ENCODE results near the gene SS18L1.

Gene SS18L1

GRCh38 chr20:62196286-62196685 is 52.7 kb downstream of the SS18L1 start:
- CTCF ChIA-PET: no interaction called here
- POLR2A ChIA-PET: no interaction called here
- TF ChIP-seq CTCF (IDR thresholded peaks at IDR 0.05; ENCODE audit: control extremely low read depth, extremely low read depth, low read depth, missing control alignments): no peak
- DNase-seq (ENCODE audit: extremely low spot score): no peak

- ChIA-PET POLR2A (no interaction called here), CTCF (no interaction called here)
- no peak for DNase-seq (ENCODE audit: extremely low spot score)
- no peak for TF ChIP-seq CTCF (IDR thresholded peaks at IDR 0.05; ENCODE audit: control extremely low read depth, extremely low read depth, low read depth, missing control alignments)
Observed at GRCh38 chr20:62197311-62197710, 53.7 kb downstream of the SS18L1 start.

- no peak for DNase-seq (ENCODE audit: extremely low spot score)
- POLR2A ChIA-PET: no interaction called here
- CTCF ChIA-PET: no interaction called here
- TF ChIP-seq CTCF (IDR thresholded peaks at IDR 0.05; ENCODE audit: control extremely low read depth, extremely low read depth, low read depth, missing control alignments): no peak
Observed at GRCh38 chr20:62197801-62198200, 54.2 kb downstream of the SS18L1 start.

GRCh38 chr20:62198496-62198895 is 54.9 kb downstream of the SS18L1 start:
- no peak for TF ChIP-seq CTCF (IDR thresholded peaks at IDR 0.05; ENCODE audit: control extremely low read depth, extremely low read depth, low read depth, missing control alignments)
- POLR2A ChIA-PET: no interaction called here
- no peak for DNase-seq (ENCODE audit: extremely low spot score)
- CTCF ChIA-PET: no interaction called here

- POLR2A ChIA-PET: no interaction called here
- CTCF ChIA-PET: no interaction called here
- TF ChIP-seq CTCF (IDR thresholded peaks at IDR 0.05; ENCODE audit: control extremely low read depth, extremely low read depth, low read depth, missing control alignments): no peak
- no peak for DNase-seq (ENCODE audit: extremely low spot score)
Observed at GRCh38 chr20:62198931-62199330, 55.4 kb downstream of the SS18L1 start.

GRCh38 chr20:62200491-62201172 is 57.1 kb downstream of the SS18L1 start:
- POLR2A ChIA-PET: no interaction called here
- no peak for TF ChIP-seq CTCF (IDR thresholded peaks at IDR 0.05; ENCODE audit: control extremely low read depth, extremely low read depth, low read depth, missing control alignments)
- CTCF ChIA-PET: interaction anchor here (1.3 to 1.4 kb wide), 2 partner anchors 13 to 63 kb away, joined by 3 read pairs; no protein-coding TSS in a partner anchor
- no peak for DNase-seq (ENCODE audit: extremely low spot score)

Data from GM10248 (cell line).